Kidney epithelial cell (primary cell): ENCODE measurements around the gene CIZ1. TPM values are rescaled to one million over a fixed set of nuclear protein-coding genes. Genes with fewer than 3 reads are reported as not detected.

Experiments
- DNase-seq: peaks from one replicate; pipeline ENCODE4 v3.0.0-alpha.2; 2010; ENCODE audit warnings: low read depth
- H3K27me3 ChIP-seq: 2 replicates; pipeline ENCODE4 v1.6.0; 2011; ENCODE audit warnings: low read length; ENCODE audit not compliant: control insufficient read depth, insufficient read depth
- H3K36me3 ChIP-seq: 2 replicates; pipeline ENCODE4 v1.5.1; 2011; ENCODE audit warnings: low read length; ENCODE audit not compliant: control insufficient read depth, insufficient read depth
- H3K4me3 ChIP-seq: 2 replicates; pipeline ENCODE4 v1.5.1; 2011; ENCODE audit warnings: low read depth, mild to moderate bottlenecking, control low read depth, low read length
- CTCF ChIP-seq: IDR thresholded peaks from 2 replicates; pipeline ENCODE4 v1.5.1; 2011; ENCODE audit warnings: mild to moderate bottlenecking, moderate library complexity, low read length, control low read depth, inconsistent platforms; ENCODE audit not compliant: insufficient read depth, poor library complexity, severe bottlenecking
- total RNA-seq: library from RNA; depleted of rRNA; stranded (reverse); fragments of >200 nt; gene quantifications from 2 replicates; pipeline ENCODE4 v1.2.3, GENCODE V29; 2015

Gene CIZ1
- total RNA-seq, 1 donor from 2014 or later, result 56.9 TPM

GRCh38 chr9:128146591-128147120, 44.7 kb downstream of the CIZ1 start:
- no peaks in the 10 kb centered on the region for H3K36me3 ChIP-seq
- H3K27me3 ChIP-seq, result no peaks in the 10 kb centered on the region
- no peak overlapping the region for H3K4me3 ChIP-seq
- DNase-seq, result no peak
- no peak for TF ChIP-seq CTCF

- Histone ChIP-seq H3K36me3 (no peaks in the 10 kb centered on the region), H3K27me3 (no peaks in the 10 kb centered on the region), H3K4me3 (no peak overlapping the region)
- no peak for TF ChIP-seq CTCF
- DNase-seq, result no peak
Measured at GRCh38 chr9:128145951-128146351, 45.4 kb downstream of the CIZ1 start.

- no peak for TF ChIP-seq CTCF
- DNase-seq, result no peak
- H3K36me3 ChIP-seq, result no peaks in the 10 kb centered on the region
- no peaks in the 10 kb centered on the region for H3K27me3 ChIP-seq
- H3K4me3 ChIP-seq, result no peak overlapping the region
Measured at GRCh38 chr9:128145536-128145935, 45.8 kb downstream of the CIZ1 start.

GRCh38 chr9:128144239-128145181, 46.9 kb downstream of the CIZ1 start:
- peaks cover 2% of the 10 kb centered on the region for H3K27me3 ChIP-seq
- H3K4me3 ChIP-seq, result no peak overlapping the region
- no peaks in the 10 kb centered on the region for H3K36me3 ChIP-seq
- DNase-seq, result no peak
- TF ChIP-seq CTCF, result no peak

GRCh38 chr9:128143525-128144238, 47.7 kb downstream of the CIZ1 start:
- TF ChIP-seq CTCF, result no peak

More at GRCh38 chr9:128143525-128144238, 47.7 kb downstream of the CIZ1 start:
- H3K4me3 ChIP-seq, result no peak overlapping the region
- H3K36me3 ChIP-seq, result no peaks in the 10 kb centered on the region
- H3K27me3 ChIP-seq, result peaks cover 10% of the 10 kb centered on the region
- DNase-seq, result no peak
